ENCODE results near the gene SYT1.

SYT1 gene

DNA sequence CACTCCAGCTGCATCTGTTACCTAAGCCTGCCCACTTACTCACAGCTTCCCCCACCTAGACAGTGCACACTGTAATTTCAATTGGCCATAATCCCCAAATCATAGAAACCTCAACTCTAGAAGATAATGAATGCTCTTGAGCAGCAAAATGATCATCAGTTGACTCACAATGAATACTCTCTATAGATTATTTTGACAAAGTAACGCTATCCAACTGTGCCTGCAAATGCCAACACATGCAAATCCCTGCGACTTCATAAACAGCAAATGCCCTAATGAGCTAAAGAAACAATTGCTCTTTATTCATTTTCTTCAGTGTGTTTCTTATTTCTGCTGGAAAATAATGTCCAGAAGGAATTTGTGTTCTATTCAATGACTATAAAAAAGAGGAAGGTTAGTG lies 506.7 kb downstream of the SYT1 start:
- no peak overlapping the region for H3K4me3 ChIP-seq (ENCODE audit: low read length)
- no peak for TF ChIP-seq ZNF274 (IDR thresholded peaks at IDR 0.05; ENCODE audit: low read depth, low read length)

DNA sequence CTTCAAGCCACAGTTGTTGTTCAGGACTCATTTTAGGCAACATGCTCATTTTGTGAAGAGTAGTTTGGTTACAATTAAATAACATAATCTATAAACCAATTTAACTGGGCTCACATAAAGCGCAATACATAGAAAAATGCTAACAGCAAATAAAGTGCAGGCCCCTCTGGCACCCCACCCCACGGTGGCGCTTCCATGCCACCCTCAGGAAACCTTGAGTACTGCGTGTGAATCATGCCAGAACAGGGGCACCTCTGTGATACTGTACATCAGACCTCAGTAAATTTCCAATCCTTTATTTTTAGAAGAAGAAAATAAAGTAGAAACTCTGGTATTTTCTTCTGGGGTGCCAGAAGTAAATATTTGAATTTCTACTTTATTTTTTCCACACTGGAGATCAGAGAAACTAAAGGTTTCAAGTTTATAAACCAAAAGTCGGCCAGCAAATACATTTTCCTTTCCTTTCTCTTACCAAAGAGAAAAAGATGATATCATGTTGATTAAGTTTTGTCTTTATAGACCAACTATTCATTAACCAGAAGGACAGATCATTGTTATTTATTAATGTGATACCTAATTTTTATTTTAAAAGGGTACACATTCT lies 509.4 kb downstream of the SYT1 start:
- no peak for TF ChIP-seq ZNF274 (IDR thresholded peaks at IDR 0.05; ENCODE audit: low read depth, low read length)
- H3K4me3 ChIP-seq (ENCODE audit: low read length): no peak overlapping the region

DNA sequence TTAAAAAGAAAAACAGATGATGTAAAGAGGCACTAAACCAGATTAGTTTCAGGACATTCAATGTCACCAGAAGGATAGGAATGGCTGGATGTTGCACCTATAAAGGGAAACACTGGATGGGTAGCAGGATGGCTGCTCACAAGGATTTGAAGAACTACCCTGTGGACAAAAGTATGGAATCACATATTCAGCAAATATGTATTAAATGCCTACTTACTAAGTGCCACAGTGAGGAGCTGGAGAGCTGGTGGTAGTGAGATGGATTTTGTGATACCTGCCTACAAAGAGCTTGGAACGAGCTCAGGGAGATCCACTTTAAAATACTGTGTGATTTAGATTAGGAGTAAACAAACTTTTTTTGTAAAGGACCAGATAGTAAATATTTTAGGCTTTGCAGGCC lies 510.0 kb downstream of the SYT1 start:
- no peak for TF ChIP-seq ZNF274 (IDR thresholded peaks at IDR 0.05; ENCODE audit: low read depth, low read length)
- H3K4me3 ChIP-seq (ENCODE audit: low read length): no peak overlapping the region

DNA sequence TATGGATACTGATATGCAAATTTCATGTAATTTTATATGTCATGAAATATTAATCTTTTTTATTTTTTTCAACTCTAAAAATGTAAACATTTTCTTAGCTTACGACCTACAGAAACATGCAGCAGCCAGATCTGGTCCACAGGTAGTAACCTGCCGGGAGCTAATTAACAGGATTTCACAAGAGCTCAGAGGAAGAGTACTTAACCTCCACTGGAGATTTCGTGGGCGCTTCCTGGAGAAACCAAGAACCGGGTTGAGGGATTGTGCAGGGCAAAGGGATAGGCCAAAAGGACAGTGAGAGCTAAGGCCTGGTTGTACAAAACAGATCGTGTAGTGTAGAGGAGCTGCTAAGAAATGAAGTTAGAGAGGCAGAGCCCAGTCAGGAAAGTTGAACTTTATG lies 510.5 kb downstream of the SYT1 start:
- no peak overlapping the region for H3K4me3 ChIP-seq (ENCODE audit: low read length)
- no peak for TF ChIP-seq ZNF274 (IDR thresholded peaks at IDR 0.05; ENCODE audit: low read depth, low read length)

GRCh38 chr12:79378496-79378895 lies 513.9 kb downstream of the SYT1 start:
- no peak overlapping the region for H3K4me3 ChIP-seq (ENCODE audit: low read length)
- TF ChIP-seq ZNF274 (IDR thresholded peaks at IDR 0.05; ENCODE audit: low read depth, low read length): no peak

DNA sequence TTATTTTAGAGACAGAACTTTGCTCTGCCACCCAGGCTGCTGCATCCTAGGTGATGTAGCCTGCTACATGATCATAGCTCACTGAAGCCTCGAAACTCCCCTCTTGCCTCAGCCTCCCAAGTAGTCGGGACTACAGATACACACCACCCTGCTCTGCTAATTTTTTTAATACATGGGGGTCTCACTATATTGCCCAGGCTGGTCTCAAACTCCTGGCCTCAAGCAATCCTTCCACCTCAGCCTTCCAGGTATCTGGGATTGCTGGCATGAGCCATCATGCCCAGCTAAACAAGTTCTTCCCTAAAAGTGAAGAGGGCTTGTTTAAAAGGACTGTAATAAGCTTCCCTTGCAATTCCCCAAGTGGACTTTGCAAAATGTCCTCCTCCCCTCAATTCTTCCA lies 515.8 kb downstream of the SYT1 start:
- no peak for TF ChIP-seq ZNF274 (IDR thresholded peaks at IDR 0.05; ENCODE audit: low read depth, low read length)
- H3K4me3 ChIP-seq (ENCODE audit: low read length): no peak overlapping the region

DNA sequence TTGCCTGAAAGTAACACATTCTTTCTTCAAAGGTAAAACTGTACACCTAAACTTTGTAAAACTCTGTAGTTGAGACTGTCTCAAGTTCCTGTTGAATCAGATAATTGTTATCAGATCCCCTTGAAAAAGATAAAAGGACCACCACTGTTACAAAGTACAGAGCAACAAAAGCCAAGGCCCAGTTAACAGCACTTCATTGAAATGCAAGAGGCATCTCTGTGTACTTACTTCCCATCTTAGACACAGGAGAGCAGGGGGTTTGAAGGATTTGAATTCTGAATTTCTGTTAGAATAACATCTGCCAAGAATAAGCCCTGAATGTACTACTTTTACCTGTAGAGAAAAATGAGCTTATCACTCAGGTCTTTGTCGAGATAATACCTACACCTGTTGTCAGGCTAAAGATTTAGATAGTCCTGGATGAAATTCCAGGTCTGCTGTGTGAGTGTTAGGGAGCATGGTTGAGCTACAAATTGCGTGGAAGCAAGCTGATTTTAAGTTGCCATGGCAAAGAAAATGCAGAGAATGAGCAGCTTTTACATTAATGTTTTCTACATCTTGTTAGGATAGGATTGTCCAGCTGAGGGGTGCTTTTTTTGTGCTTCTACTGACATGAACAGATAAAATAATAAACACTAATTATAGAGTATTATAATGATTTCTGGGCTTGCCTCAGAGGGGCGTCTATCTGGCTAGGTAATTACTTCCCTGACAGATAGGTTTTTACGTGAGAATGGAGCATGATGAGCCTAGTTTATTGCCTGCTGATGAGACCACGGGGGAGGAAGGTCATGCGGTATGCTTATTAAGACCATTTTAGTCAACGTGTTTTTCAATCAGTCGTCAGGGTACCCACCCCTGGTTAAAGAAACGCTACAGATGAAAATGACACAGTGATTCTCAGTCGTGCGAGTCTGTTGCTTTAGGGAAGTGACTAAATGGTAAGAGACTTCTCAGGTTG lies 517.0 kb downstream of the SYT1 start:
- no peak for TF ChIP-seq ZNF274 (IDR thresholded peaks at IDR 0.05; ENCODE audit: low read depth, low read length)
- H3K4me3 ChIP-seq (ENCODE audit: low read length): no peak overlapping the region

DNA sequence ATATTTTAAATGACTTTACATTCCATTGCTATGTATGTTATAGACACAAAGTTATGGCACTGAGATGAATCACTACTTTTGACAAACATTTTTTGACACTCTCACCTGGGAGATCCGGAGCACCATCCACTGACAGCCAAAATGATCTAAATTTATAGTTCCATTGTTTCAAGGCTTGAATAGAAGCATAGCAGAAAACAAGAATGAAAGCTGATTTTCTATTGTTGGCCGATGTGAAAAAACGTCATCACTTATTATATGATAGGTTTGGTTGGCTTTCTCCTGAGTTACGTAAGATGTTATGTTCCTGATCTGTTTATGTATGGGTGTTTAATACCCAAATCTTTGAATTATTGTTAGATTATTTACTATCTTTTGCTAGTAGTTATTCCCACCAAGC lies 520.0 kb downstream of the SYT1 start:
- no peak overlapping the region for H3K4me3 ChIP-seq (ENCODE audit: low read length)

GRCh38 chr12:79388011-79388410 lies 523.4 kb downstream of the SYT1 start:
- H3K4me3 ChIP-seq (ENCODE audit: low read length): no peak overlapping the region
- no peak for TF ChIP-seq ZNF274 (IDR thresholded peaks at IDR 0.05; ENCODE audit: low read depth, low read length)

More for the DNA sequence above, 520.0 kb downstream of the SYT1 start:
- TF ChIP-seq ZNF274 (IDR thresholded peaks at IDR 0.05; ENCODE audit: low read depth, low read length): no peak

DNA sequence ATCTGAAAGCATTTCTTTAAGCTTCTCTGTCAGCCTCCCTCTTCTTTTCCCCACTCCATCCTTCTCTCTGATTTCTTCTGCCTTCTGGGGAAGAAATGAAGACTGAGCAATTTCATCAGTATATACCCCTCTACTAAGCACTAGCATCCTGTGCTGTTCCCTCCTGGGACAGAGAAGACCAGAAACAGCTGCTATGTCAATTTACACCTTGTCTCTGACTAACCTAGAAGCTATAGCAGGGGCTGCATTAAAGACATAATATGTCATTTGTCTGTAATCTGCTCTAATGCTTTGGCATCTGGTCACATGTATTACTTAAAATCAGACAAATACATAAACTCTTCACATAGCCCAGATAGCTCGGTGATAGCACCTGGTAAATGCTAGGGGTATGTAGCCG lies 529.3 kb downstream of the SYT1 start:
- no peak for TF ChIP-seq ZNF274 (IDR thresholded peaks at IDR 0.05; ENCODE audit: low read depth, low read length)
- H3K4me3 ChIP-seq (ENCODE audit: low read length): no peak overlapping the region

DNA sequence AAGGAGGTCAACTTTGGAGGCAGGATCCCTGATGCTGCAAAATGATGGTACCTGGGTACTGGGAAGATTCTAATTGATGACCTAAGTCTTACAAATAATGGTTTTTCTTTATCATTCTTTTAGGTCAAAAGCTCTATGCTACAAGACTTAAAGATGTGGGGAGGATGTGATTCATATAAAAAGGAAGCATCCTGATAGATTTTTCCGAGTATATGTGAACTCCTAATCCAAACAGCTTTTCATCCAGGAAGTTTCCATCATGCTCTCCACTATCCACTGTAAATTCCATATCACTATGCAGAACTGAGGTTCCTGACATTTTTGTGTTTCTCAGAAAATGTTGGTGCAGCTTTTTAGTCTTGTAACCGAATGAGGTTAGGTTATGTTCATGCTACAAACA lies 533.0 kb downstream of the SYT1 start:
- TF ChIP-seq ZNF274 (IDR thresholded peaks at IDR 0.05; ENCODE audit: low read depth, low read length): no peak
- H3K4me3 ChIP-seq (ENCODE audit: low read length): no peak overlapping the region

GRCh38 chr12:79400481-79400880 lies 535.9 kb downstream of the SYT1 start:
- H3K4me3 ChIP-seq (ENCODE audit: low read length): no peak overlapping the region
- no peak for TF ChIP-seq ZNF274 (IDR thresholded peaks at IDR 0.05; ENCODE audit: low read depth, low read length)

DNA sequence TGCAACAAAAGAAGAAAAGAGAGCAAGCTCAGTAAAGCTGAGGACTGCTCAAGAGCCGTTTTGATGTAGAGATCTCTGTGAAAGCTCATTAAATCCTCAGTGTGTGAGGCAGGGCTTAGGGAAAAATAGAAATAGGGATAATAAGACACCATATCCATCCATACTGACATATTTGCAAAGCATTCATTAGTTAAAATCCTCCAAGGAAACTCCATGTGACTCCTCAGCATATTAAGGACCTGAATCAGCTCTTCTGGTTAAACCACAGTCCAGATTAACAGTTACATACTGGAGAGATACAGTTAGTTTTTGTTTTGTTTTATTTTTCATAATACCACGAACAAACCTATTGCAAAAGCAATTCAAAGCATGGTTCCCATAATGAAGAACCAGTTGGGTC lies 538.0 kb downstream of the SYT1 start:
- no peak overlapping the region for H3K4me3 ChIP-seq (ENCODE audit: low read length)
- TF ChIP-seq ZNF274 (IDR thresholded peaks at IDR 0.05; ENCODE audit: low read depth, low read length): no peak

GRCh38 chr12:79406993-79407392 lies 542.4 kb downstream of the SYT1 start:
- TF ChIP-seq ZNF274 (IDR thresholded peaks at IDR 0.05; ENCODE audit: low read depth, low read length): no peak
- no peak overlapping the region for H3K4me3 ChIP-seq (ENCODE audit: low read length)

All from GM08714 (cell line).